22Rv1 (cell line): ENCODE data around the gene CSN1S1.

Experiments
- ZFX ChIP-seq: fragments of 450-650 bp; IDR thresholded peaks from 2 replicates; pipeline ENCODE4 v1.6.1; 2017; ENCODE audit warnings: antibody characterized with exemption, borderline replicate concordance
- TF ChIP-seq, protein P1 (sequence below): fragments of 450-650 bp; IDR thresholded peaks from 2 replicates; pipeline ENCODE4 v1.5.1; 2017; ENCODE audit warnings: mild to moderate bottlenecking

- TF ChIP-seq, protein P1, sequence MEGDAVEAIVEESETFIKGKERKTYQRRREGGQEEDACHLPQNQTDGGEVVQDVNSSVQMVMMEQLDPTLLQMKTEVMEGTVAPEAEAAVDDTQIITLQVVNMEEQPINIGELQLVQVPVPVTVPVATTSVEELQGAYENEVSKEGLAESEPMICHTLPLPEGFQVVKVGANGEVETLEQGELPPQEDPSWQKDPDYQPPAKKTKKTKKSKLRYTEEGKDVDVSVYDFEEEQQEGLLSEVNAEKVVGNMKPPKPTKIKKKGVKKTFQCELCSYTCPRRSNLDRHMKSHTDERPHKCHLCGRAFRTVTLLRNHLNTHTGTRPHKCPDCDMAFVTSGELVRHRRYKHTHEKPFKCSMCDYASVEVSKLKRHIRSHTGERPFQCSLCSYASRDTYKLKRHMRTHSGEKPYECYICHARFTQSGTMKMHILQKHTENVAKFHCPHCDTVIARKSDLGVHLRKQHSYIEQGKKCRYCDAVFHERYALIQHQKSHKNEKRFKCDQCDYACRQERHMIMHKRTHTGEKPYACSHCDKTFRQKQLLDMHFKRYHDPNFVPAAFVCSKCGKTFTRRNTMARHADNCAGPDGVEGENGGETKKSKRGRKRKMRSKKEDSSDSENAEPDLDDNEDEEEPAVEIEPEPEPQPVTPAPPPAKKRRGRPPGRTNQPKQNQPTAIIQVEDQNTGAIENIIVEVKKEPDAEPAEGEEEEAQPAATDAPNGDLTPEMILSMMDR, result peak; percentile 95
- no peak for TF ChIP-seq ZFX
These were observed 49.6 kb upstream of the CSN1S1 start for GRCh38 chr4:69881173-69881773.
